HCT116 (cell line): ENCODE data around the gene SLC43A3. TPM values are rescaled to one million over a fixed set of nuclear protein-coding genes. Genes with fewer than 3 reads are reported as not detected.

Experiments used
- ATAC-seq: fragments of 200-7000 bp; cut with Tn5 transposase; 2 replicates; pipeline ENCODE4 v1.9.1; 2020; ENCODE audit warnings: mild to moderate bottlenecking, moderate library complexity
- BruUV-seq: library from RNA; stranded (reverse); fragments of 400-500 nt; replicated peaks from 2 replicates; lab custom pipeline; 2021; lab: Mats Ljungman, UMichigan
- CTCF ChIA-PET: fragments of 300-600 bp; sonication (Branson Sonifier 250); formaldehyde crosslinking; loops from one replicate; lab custom pipeline; 2021; ENCODE audit warnings: antibody characterized with exemption; lab: Charles Lee
- POLR2A ChIA-PET: fragments of 300-600, 350-600 bp; sonication (Branson Sonifier 250); formaldehyde crosslinking; loops from one replicate; lab custom pipeline; 2021; ENCODE audit warnings: antibody characterized with exemption; lab: Charles Lee
- RAD21 ChIA-PET, 2 experiments: fragments of 300-600 bp; sonication (Branson Sonifier 250); formaldehyde crosslinking; loops; one replicate each; lab custom pipeline; 2023; ENCODE audit warnings: low total read pairs in 2 of 2; ENCODE audit not compliant: uncharacterized antibody in 2 of 2, unreplicated experiment in 2 of 2, low non-redundant PET in 1 of 2; lab: Charles Lee
- DNase-seq: peaks from one replicate; pipeline ENCODE4 v3.0.0-alpha.2; 2010; ENCODE audit warnings: low read depth, low spot score
- H2AFZ ChIP-seq: fragments of 200-600 bp; shearing (Covaris generic), sonication (generic); 2 replicates; pipeline ENCODE4 v1.6.1; 2017; ENCODE audit warnings: low read depth, mixed run types, mixed read lengths, antibody characterized with exemption, low read length; ENCODE audit not compliant: poor library complexity, severe bottlenecking
- H3K27ac ChIP-seq: 2 replicates; pipeline ENCODE4 v1.5.1; 2012; ENCODE audit warnings: low read depth, low read length
- H3K27me3 ChIP-seq: fragments of 200-600 bp; sonication (generic); 2 replicates; pipeline ENCODE4 v1.6.1; 2016; ENCODE audit warnings: mixed run types, low read length, mixed read lengths; ENCODE audit not compliant: insufficient read depth
- H3K36me3 ChIP-seq, 2 experiments: fragments of 200-500 bp in 1 of 2; fragments of 200-600 bp in 1 of 2; sonication (Bioruptor generic) in 1 of 2; sonication (generic) in 1 of 2; 2 replicates each; pipeline versions ENCODE4 v1.5.1 to v1.6.1; 2014 to 2016; ENCODE audit warnings: low read length in 2 of 2, inconsistent platforms in 1 of 2, mixed read lengths in 1 of 2, mixed run types in 1 of 2; ENCODE audit not compliant: insufficient read depth in 2 of 2, control insufficient read depth in 1 of 2
- H3K4me1 ChIP-seq, 2 experiments: fragments of 200-600 bp in 1 of 2; sonication (generic) in 1 of 2; 2 replicates each; pipeline versions ENCODE4 v1.5.1 to v1.6.1; 2012 to 2017; ENCODE audit warnings: low read length in 2 of 2, inconsistent platforms in 1 of 2, mild to moderate bottlenecking in 1 of 2, mixed read lengths in 1 of 2, mixed run types in 1 of 2, moderate library complexity in 1 of 2; ENCODE audit not compliant: insufficient read depth in 2 of 2, control insufficient read depth in 1 of 2
- H3K4me2 ChIP-seq: fragments of 200-600 bp; sonication (generic); 2 replicates; pipeline ENCODE4 v1.6.1; 2017; ENCODE audit warnings: mixed run types, low read length, mixed read lengths
- H3K4me3 ChIP-seq, 2 experiments: fragments of 200-600 bp in 1 of 2; sonication (generic) in 1 of 2; replicated peaks in 1 of 2; 2 replicates each; pipeline ENCODE4 v1.5.1; 2011 to 2016; ENCODE audit warnings: low read length in 2 of 2, control low read depth in 1 of 2, low read depth in 1 of 2, mild to moderate bottlenecking in 1 of 2, mixed read lengths in 1 of 2, mixed run types in 1 of 2
- H3K79me2 ChIP-seq: fragments of 200-600 bp; sonication (generic); 2 replicates; pipeline ENCODE4 v1.6.1; 2017; ENCODE audit warnings: mild to moderate bottlenecking, mixed run types, low read length, moderate library complexity, mixed read lengths; ENCODE audit not compliant: insufficient read depth
- H3K9ac ChIP-seq: fragments of 200-600 bp; sonication (generic); 2 replicates; pipeline ENCODE4 v1.6.1; 2016; ENCODE audit warnings: low read length, mixed read lengths
- H3K9me2 ChIP-seq: fragments of 200-600 bp; sonication (generic), shearing (Covaris generic); 2 replicates; pipeline ENCODE4 v1.6.1; 2017; ENCODE audit warnings: mixed run types, mild to moderate bottlenecking, moderate library complexity; ENCODE audit not compliant: insufficient read depth
- H3K9me3 ChIP-seq, 2 experiments: fragments of 200-500 bp in 1 of 2; fragments of 200-600 bp in 1 of 2; sonication (Bioruptor generic) in 1 of 2; sonication (generic) in 1 of 2; 2 replicates each; pipeline ENCODE4 v1.6.1; 2014 to 2017; ENCODE audit warnings: low read length in 2 of 2, mixed read lengths in 2 of 2, inconsistent platforms in 1 of 2, low read depth in 1 of 2, mild to moderate bottlenecking in 1 of 2, mixed run types in 1 of 2, moderate library complexity in 1 of 2; ENCODE audit not compliant: control insufficient read depth in 1 of 2, insufficient read depth in 1 of 2
- H4K20me1 ChIP-seq: fragments of 200-600 bp; sonication (generic), shearing (Covaris generic); 2 replicates; pipeline ENCODE4 v1.6.1; 2017; ENCODE audit warnings: mixed run types, mild to moderate bottlenecking, moderate library complexity; ENCODE audit not compliant: insufficient read depth
- CBX3 ChIP-seq: IDR thresholded peaks from 2 replicates; pipeline ENCODE4 v1.6.1; 2012; ENCODE audit warnings: low read depth
- CEBPB ChIP-seq: IDR thresholded peaks from 2 replicates; pipeline ENCODE4 v1.6.1; 2012; ENCODE audit warnings: low read depth
- ELF1 ChIP-seq: IDR thresholded peaks from 2 replicates; pipeline ENCODE4 v1.6.1; 2012; ENCODE audit warnings: low read depth, borderline replicate concordance
- EZH2phosphoT487 ChIP-seq: fragments of 200-600 bp; IDR thresholded peaks from 2 replicates; pipeline ENCODE4 v1.6.1; 2018; ENCODE audit warnings: antibody characterized with exemption, borderline replicate concordance
- JUND ChIP-seq: IDR thresholded peaks from 2 replicates; pipeline ENCODE4 v1.6.1; 2012
- MAX ChIP-seq: IDR thresholded peaks from 2 replicates; pipeline ENCODE4 v1.6.1; 2012
- POLR2AphosphoS5 ChIP-seq: IDR thresholded peaks from 2 replicates; pipeline ENCODE4 v1.6.1; 2011; ENCODE audit warnings: mild to moderate bottlenecking, low read depth, low read length, moderate library complexity
- REST ChIP-seq: IDR thresholded peaks from 2 replicates; pipeline ENCODE4 v1.6.1; 2012; ENCODE audit warnings: low read depth
- ZFX ChIP-seq: fragments of 450-650 bp; IDR thresholded peaks from 2 replicates; pipeline ENCODE4 v1.6.1; 2017
- intact Hi-C: fragments of 100-400 bp; cut with micrococcal nuclease; formaldehyde crosslinking; loops from 2 replicates; pipeline ENCODE4 v1.10.0; 2022
- total RNA-seq: library from RNA; stranded (reverse); gene quantifications from one replicate; pipeline ENCODE4 v1.2.1, GENCODE V29; 2021; ENCODE audit not compliant: unreplicated experiment
- TF ChIP-seq, protein P1 (sequence below), 3 experiments: fragments of 200-600 bp in 1 of 3; sonication (generic) in 1 of 3; IDR thresholded peaks in 2 of 3; conservative IDR thresholded peaks in 1 of 3; 2 replicates each; pipeline ENCODE4 v1.5.1; 2012 to 2017; ENCODE audit warnings: low read depth in 2 of 3, low read length in 2 of 3, antibody characterized with exemption in 1 of 3, borderline replicate concordance in 1 of 3, control low read depth in 1 of 3, mild to moderate bottlenecking in 1 of 3, mixed read lengths in 1 of 3, mixed run types in 1 of 3, moderate library complexity in 1 of 3; ENCODE audit not compliant: insufficient read depth in 1 of 3

Gene SLC43A3
- total RNA-seq, 1 experiment from 2014 or later: 36.9 TPM

DNA sequence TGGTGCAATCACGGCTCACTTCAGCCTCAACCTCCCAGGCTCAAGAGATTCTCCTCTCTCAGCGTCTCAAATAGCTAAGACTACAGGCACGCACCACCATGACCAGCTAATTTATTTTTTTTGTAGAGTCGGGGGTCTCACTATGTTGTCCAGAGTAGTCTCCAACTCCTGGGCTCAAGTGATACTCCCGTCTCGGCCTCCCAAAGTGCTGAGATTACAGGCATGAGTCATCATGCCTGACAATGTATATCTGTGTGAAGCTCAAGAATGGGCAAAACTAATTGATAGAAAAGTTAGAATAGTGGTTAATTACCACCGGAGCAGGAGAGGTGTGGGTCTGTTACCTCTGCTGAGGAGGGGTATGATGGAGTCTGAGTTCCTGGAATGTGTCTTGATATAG, 9.1 kb upstream of the SLC43A3 start:
- POLR2A ChIA-PET: no interaction called here
- DNase-seq (no peak), ATAC-seq (no peak)
- peaks cover 10% of the 10 kb centered on the region; the same call in 1 of the 2 replicates for H3K27me3 ChIP-seq
- H3K4me2 ChIP-seq: no peak overlapping the region
- no peaks in the 10 kb centered on the region for H4K20me1 ChIP-seq
- intact Hi-C loops: no loop called here
- no peak overlapping the region for H3K27ac ChIP-seq
- H2AFZ ChIP-seq: no peak overlapping the region
- H3K36me3 ChIP-seq: no peaks in the 10 kb centered on the region
- RAD21 ChIA-PET: no interaction called here
- no peak overlapping the region for H3K9ac ChIP-seq
- H3K4me3 ChIP-seq: no peak overlapping the region
- CTCF ChIA-PET: interaction anchor here (1.0 to 1.4 kb wide), 2 partner anchors 23 to 58 kb away, joined by 3 read pairs; no protein-coding TSS in a partner anchor
- H3K9me2 ChIP-seq: no peaks in the 10 kb centered on the region
- no TSS peak for BruUV-seq
- no peaks in the 10 kb centered on the region for H3K9me3 ChIP-seq
- no peaks in the 10 kb centered on the region for H3K4me1 ChIP-seq
- H3K79me2 ChIP-seq: no peaks in the 10 kb centered on the region
- TF ChIP-seq ELF1 (no peak), MAX (no peak), EZH2phosphoT487 (no peak), CBX3 (no peak)
- TF ChIP-seq, protein P1, sequence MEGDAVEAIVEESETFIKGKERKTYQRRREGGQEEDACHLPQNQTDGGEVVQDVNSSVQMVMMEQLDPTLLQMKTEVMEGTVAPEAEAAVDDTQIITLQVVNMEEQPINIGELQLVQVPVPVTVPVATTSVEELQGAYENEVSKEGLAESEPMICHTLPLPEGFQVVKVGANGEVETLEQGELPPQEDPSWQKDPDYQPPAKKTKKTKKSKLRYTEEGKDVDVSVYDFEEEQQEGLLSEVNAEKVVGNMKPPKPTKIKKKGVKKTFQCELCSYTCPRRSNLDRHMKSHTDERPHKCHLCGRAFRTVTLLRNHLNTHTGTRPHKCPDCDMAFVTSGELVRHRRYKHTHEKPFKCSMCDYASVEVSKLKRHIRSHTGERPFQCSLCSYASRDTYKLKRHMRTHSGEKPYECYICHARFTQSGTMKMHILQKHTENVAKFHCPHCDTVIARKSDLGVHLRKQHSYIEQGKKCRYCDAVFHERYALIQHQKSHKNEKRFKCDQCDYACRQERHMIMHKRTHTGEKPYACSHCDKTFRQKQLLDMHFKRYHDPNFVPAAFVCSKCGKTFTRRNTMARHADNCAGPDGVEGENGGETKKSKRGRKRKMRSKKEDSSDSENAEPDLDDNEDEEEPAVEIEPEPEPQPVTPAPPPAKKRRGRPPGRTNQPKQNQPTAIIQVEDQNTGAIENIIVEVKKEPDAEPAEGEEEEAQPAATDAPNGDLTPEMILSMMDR (IDR thresholded peaks at IDR 0.05 in 2 of 3, conservative IDR thresholded peaks at IDR 0.05 in 1 of 3; ENCODE audit: borderline replicate concordance in 1 of 3, insufficient read depth in 1 of 3, low read depth in 2 of 3, low read length in 2 of 3): no peak

GRCh38 chr11:57434640-57435546, 8.0 kb upstream of the SLC43A3 start:
- H3K4me3 ChIP-seq: no peak overlapping the region
- no peak overlapping the region for H3K9ac ChIP-seq
- H3K27ac ChIP-seq: no peak overlapping the region
- TF ChIP-seq POLR2AphosphoS5 (no peak), JUND (no peak), REST (no peak), CEBPB (no peak), ZFX (no peak)
- TF ChIP-seq, protein P1 (IDR thresholded peaks at IDR 0.05 in 2 of 3, conservative IDR thresholded peaks at IDR 0.05 in 1 of 3; ENCODE audit: borderline replicate concordance in 1 of 3, insufficient read depth in 1 of 3, low read depth in 2 of 3, low read length in 2 of 3): no peak

More at GRCh38 chr11:57434640-57435546, 8.0 kb upstream of the SLC43A3 start:
- DNase-seq: no peak
- ChIA-PET CTCF (no interaction called here), POLR2A (no interaction called here), RAD21 (no interaction called here)
- no peaks in the 10 kb centered on the region for H3K9me2 ChIP-seq
- H4K20me1 ChIP-seq: no peaks in the 10 kb centered on the region
- no peak overlapping the region for H3K4me2 ChIP-seq
- ATAC-seq: no peak
- H3K36me3 ChIP-seq: no peaks in the 10 kb centered on the region
- H2AFZ ChIP-seq: no peak overlapping the region
- H3K79me2 ChIP-seq: no peaks in the 10 kb centered on the region
- H3K27me3 ChIP-seq: peaks cover 11% of the 10 kb centered on the region; the same call in 1 of the 2 replicates
- no peaks in the 10 kb centered on the region for H3K4me1 ChIP-seq
- intact Hi-C loops: no loop called here
- BruUV-seq: no TSS peak
- no peaks in the 10 kb centered on the region for H3K9me3 ChIP-seq
